ENCODE data around the gene NDUFB6.
A peak's percentile ranks its signal among the peaks of the same experiment; 100 is the strongest.

The NDUFB6 gene

GRCh38 chr9:32573821-32574220, 862 bp upstream of the NDUFB6 start:
- Histone ChIP-seq H3K27me3 (ENCODE audit: control insufficient read depth, low read length) (no peaks in the 10 kb centered on the region), H3K4me1 (ENCODE audit: control insufficient read depth, low read length) (peaks cover 17% of the 10 kb centered on the region), H3K4me3 (ENCODE audit: low read length) (peak overlapping the region; percentile 94; the same call in 1 of the 2 replicates), H4K20me1 (ENCODE audit: control insufficient read depth, insufficient read depth, low read depth, low read length) (no peaks in the 10 kb centered on the region), H3K9me3 (ENCODE audit: control insufficient read depth, insufficient read depth, low read length) (no peaks in the 10 kb centered on the region), H3K79me2 (ENCODE audit: control insufficient read depth, low read length) (peaks cover 38% of the 10 kb centered on the region), H3K36me3 (ENCODE audit: control insufficient read depth, low read length) (peaks cover 8% of the 10 kb centered on the region), H3K4me2 (ENCODE audit: low read length) (peak overlapping the region; percentile 69), H3K27ac (ENCODE audit: low read depth, low read length) (no peak overlapping the region), H3F3A (ENCODE audit: control insufficient read depth, insufficient read depth) (no peaks in the 10 kb centered on the region), H3K9me2 (replicated peaks; ENCODE audit: control insufficient read depth, low read length) (no peaks in the 10 kb centered on the region)
- no peak for TF ChIP-seq EZH2phosphoT487 (IDR thresholded peaks at IDR 0.05; ENCODE audit: borderline replicate concordance, low read length)
- TF ChIP-seq, protein P1, sequence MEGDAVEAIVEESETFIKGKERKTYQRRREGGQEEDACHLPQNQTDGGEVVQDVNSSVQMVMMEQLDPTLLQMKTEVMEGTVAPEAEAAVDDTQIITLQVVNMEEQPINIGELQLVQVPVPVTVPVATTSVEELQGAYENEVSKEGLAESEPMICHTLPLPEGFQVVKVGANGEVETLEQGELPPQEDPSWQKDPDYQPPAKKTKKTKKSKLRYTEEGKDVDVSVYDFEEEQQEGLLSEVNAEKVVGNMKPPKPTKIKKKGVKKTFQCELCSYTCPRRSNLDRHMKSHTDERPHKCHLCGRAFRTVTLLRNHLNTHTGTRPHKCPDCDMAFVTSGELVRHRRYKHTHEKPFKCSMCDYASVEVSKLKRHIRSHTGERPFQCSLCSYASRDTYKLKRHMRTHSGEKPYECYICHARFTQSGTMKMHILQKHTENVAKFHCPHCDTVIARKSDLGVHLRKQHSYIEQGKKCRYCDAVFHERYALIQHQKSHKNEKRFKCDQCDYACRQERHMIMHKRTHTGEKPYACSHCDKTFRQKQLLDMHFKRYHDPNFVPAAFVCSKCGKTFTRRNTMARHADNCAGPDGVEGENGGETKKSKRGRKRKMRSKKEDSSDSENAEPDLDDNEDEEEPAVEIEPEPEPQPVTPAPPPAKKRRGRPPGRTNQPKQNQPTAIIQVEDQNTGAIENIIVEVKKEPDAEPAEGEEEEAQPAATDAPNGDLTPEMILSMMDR (IDR thresholded peaks at IDR 0.05; ENCODE audit: low read depth, low read length, poor library complexity, severe bottlenecking): no peak

- no peaks in the 10 kb centered on the region for H3K27me3 ChIP-seq (ENCODE audit: control insufficient read depth, low read length)
- TF ChIP-seq, protein P1 (IDR thresholded peaks at IDR 0.05; ENCODE audit: low read depth, low read length, poor library complexity, severe bottlenecking): peak; percentile 83
- no peak for TF ChIP-seq EZH2phosphoT487 (IDR thresholded peaks at IDR 0.05; ENCODE audit: borderline replicate concordance, low read length)
- H3K79me2 ChIP-seq (ENCODE audit: control insufficient read depth, low read length): peaks cover 46% of the 10 kb centered on the region
- no peaks in the 10 kb centered on the region for H4K20me1 ChIP-seq (ENCODE audit: control insufficient read depth, insufficient read depth, low read depth, low read length)
- peak overlapping the region; percentile 69 for H3K4me2 ChIP-seq (ENCODE audit: low read length)
- peak overlapping the region; percentile 94 for H3K4me3 ChIP-seq (ENCODE audit: low read length)
- no peaks in the 10 kb centered on the region for H3K9me3 ChIP-seq (ENCODE audit: control insufficient read depth, insufficient read depth, low read length)
- H3K4me1 ChIP-seq (ENCODE audit: control insufficient read depth, low read length): peaks cover 17% of the 10 kb centered on the region
- no peaks in the 10 kb centered on the region for H3K9me2 ChIP-seq (replicated peaks; ENCODE audit: control insufficient read depth, low read length)
- H3K27ac ChIP-seq (ENCODE audit: low read depth, low read length): peak overlapping the region; percentile 54
- no peaks in the 10 kb centered on the region for H3F3A ChIP-seq (ENCODE audit: control insufficient read depth, insufficient read depth)
- H3K36me3 ChIP-seq (ENCODE audit: control insufficient read depth, low read length): peaks cover 16% of the 10 kb centered on the region
Measured at GRCh38 chr9:32571969-32572899, 725 bp downstream of the NDUFB6 start.

- no peak overlapping the region for H3K27ac ChIP-seq (ENCODE audit: low read depth, low read length)
- H3K4me2 ChIP-seq (ENCODE audit: low read length): no peak overlapping the region
- H3K9me3 ChIP-seq (ENCODE audit: control insufficient read depth, insufficient read depth, low read length): no peaks in the 10 kb centered on the region
- H3K27me3 ChIP-seq (ENCODE audit: control insufficient read depth, low read length): no peaks in the 10 kb centered on the region
- H3F3A ChIP-seq (ENCODE audit: control insufficient read depth, insufficient read depth): no peaks in the 10 kb centered on the region
- peaks cover 17% of the 10 kb centered on the region for H3K4me1 ChIP-seq (ENCODE audit: control insufficient read depth, low read length)
- TF ChIP-seq, protein P1 (IDR thresholded peaks at IDR 0.05; ENCODE audit: low read depth, low read length, poor library complexity, severe bottlenecking): no peak
- TF ChIP-seq EZH2phosphoT487 (IDR thresholded peaks at IDR 0.05; ENCODE audit: borderline replicate concordance, low read length): no peak
- H3K36me3 ChIP-seq (ENCODE audit: control insufficient read depth, low read length): peaks cover 30% of the 10 kb centered on the region
- H3K4me3 ChIP-seq (ENCODE audit: low read length): no peak overlapping the region
- H3K79me2 ChIP-seq (ENCODE audit: control insufficient read depth, low read length): peaks cover 56% of the 10 kb centered on the region
- H4K20me1 ChIP-seq (ENCODE audit: control insufficient read depth, insufficient read depth, low read depth, low read length): no peaks in the 10 kb centered on the region
- no peaks in the 10 kb centered on the region for H3K9me2 ChIP-seq (replicated peaks; ENCODE audit: control insufficient read depth, low read length)
Measured at GRCh38 chr9:32570262-32570661, 2.7 kb downstream of the NDUFB6 start.
